Measurements from ENCODE around the gene FBXL20.

DNA sequence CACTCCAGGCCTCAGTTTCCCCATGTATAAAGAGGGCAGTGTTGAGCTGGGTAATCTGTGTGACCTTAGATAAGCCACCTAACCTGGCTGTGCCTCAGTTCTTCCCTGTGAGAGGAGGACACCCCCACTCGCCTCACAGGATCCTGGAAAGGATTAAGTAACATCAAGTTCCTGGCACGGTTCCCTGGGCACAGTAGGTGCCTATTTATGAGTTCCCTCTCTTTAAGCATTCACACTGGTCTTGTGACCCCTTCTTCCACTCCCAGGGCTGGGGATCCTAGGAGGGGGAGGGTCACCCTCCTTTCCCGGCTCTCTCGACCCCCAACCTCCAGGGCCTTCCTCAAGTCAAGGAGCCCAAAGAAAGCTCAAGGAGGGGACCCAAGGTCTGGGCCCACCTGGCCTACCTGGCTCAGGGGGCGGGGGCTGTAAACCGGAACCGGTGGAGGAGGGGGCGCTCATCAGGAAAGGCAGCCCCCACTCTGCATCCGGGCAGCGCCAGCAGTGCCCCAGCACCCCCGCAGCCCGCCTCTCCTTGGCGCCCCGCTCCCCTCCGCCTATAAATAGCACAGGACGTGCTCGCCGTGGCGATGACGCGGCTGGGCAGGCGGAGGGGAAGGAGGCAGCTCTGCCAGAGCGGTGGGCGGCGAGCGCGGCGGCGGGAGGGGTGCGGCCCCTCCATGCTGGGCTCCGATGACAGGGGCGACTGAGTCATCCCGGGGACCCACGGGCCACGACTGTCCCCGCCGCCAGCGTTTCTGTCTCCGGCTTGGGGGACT lies 191.9 kb downstream of the FBXL20 start:
- TF ChIP-seq ZFP3 (CRISPR knock-in tag; IDR thresholded peaks at IDR 0.05) (no peak), CREB5 (CRISPR knock-in tag; IDR thresholded peaks at IDR 0.05; ENCODE audit: low read depth) (no peak), ZNF565 (CRISPR knock-in tag; conservative IDR thresholded peaks at IDR 0.05; ENCODE audit: low read depth) (no peak), ZC3H10 (CRISPR knock-in tag; IDR thresholded peaks at IDR 0.05) (no peak), ARNTL (CRISPR knock-in tag; IDR thresholded peaks at IDR 0.05; ENCODE audit: borderline replicate concordance, low read depth) (no peak), TCF4 (CRISPR knock-in tag; IDR thresholded peaks at IDR 0.05; ENCODE audit: borderline replicate concordance) (no peak), OSR1 (CRISPR knock-in tag; IDR thresholded peaks at IDR 0.05) (no peak), ZNF70 (CRISPR knock-in tag; IDR thresholded peaks at IDR 0.05) (no peak), TOX (CRISPR knock-in tag; IDR thresholded peaks at IDR 0.05; ENCODE audit: borderline replicate concordance) (no peak), CSRNP3 (CRISPR knock-in tag; IDR thresholded peaks at IDR 0.05) (no peak)
- TF ChIP-seq, protein P1, sequence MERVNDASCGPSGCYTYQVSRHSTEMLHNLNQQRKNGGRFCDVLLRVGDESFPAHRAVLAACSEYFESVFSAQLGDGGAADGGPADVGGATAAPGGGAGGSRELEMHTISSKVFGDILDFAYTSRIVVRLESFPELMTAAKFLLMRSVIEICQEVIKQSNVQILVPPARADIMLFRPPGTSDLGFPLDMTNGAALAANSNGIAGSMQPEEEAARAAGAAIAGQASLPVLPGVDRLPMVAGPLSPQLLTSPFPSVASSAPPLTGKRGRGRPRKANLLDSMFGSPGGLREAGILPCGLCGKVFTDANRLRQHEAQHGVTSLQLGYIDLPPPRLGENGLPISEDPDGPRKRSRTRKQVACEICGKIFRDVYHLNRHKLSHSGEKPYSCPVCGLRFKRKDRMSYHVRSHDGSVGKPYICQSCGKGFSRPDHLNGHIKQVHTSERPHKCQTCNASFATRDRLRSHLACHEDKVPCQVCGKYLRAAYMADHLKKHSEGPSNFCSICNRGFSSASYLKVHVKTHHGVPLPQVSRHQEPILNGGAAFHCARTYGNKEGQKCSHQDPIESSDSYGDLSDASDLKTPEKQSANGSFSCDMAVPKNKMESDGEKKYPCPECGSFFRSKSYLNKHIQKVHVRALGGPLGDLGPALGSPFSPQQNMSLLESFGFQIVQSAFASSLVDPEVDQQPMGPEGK (CRISPR knock-in tag; IDR thresholded peaks at IDR 0.05; ENCODE audit: borderline replicate concordance) = no peak
